HUES48 (cell line): ENCODE results near the gene RECK.
"Not testable (repeated sequence)": the region's sequence is repeated elsewhere in the genome, so short reads cannot be mapped to it uniquely, and the experiment has no call there.

ENCODE experiments used
- H3K27ac ChIP-seq: one replicate; pipeline ENCODE4 v1.7.0; 2013; ENCODE audit warnings: low read depth, low read length, inconsistent platforms
- H3K27me3 ChIP-seq: 2 replicates; pipeline ENCODE4 v1.6.1; 2013; ENCODE audit warnings: mild to moderate bottlenecking, low read length; ENCODE audit not compliant: control insufficient read depth, insufficient read depth
- H3K36me3 ChIP-seq: 2 replicates; pipeline ENCODE4 v1.6.1; 2013; ENCODE audit warnings: low read length; ENCODE audit not compliant: control insufficient read depth, insufficient read depth
- H3K4me1 ChIP-seq: 2 replicates; pipeline ENCODE4 v1.6.1; 2013; ENCODE audit warnings: mild to moderate bottlenecking, low read length; ENCODE audit not compliant: control insufficient read depth, insufficient read depth
- H3K4me3 ChIP-seq: 2 replicates; pipeline ENCODE4 v1.5.1; 2013; ENCODE audit warnings: mild to moderate bottlenecking, low read depth, low read length
- H3K9ac ChIP-seq: 2 replicates; pipeline ENCODE4 v1.6.1; 2013; ENCODE audit warnings: mild to moderate bottlenecking, low read depth, low read length, moderate library complexity
- H3K9me3 ChIP-seq: 2 replicates; pipeline ENCODE4 v1.6.1; 2013; ENCODE audit warnings: low read length; ENCODE audit not compliant: control insufficient read depth, insufficient read depth

RECK gene

DNA sequence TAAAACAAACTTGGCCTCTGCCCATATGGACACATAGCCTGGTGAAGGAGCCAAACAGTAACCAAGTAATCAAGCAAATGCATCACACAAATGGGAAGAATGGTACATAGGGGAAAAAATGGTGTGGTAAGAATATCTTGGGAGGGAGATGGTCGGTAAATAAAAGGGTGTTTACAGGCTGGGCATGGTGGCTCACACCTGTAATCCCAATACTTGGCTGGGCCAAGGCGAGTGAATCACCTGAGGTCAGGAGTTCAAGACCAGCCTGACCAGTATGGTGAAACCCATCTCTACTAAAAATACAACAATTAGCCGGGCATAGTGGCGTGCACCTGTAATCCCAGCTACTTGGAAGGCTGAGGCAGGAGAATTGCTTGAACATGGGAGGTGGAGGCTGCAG lies 122.8 kb downstream of the RECK start:
- H3K27me3 ChIP-seq, H3K27ac ChIP-seq, H3K36me3 ChIP-seq, H3K4me3 ChIP-seq, H3K9ac ChIP-seq, H3K9me3 ChIP-seq: not testable (repeated sequence)
- H3K4me1 ChIP-seq = peaks cover 21% of the 10 kb centered on the region

DNA sequence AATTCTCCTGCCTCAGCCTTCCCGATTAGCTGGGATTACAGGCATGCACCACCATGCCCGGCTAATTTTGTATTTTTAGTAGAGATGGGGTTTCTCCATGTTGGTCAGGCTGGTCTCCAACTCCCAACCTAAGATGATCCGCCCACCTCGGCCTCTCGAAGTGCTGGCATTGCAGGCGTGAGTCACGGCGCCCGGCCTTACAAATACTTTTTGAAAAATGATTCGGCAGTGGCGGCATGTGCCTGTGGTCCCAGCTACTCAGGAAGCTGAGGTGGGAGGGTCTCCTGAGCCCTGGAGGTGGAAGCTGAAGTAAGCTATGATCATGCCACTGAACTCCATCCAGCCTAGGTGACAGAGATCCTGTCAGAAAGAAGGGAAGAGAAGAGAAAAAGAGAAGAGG lies 123.4 kb downstream of the RECK start:
- H3K36me3 ChIP-seq, H3K27ac ChIP-seq, H3K9ac ChIP-seq, H3K9me3 ChIP-seq, H3K4me3 ChIP-seq, H3K27me3 ChIP-seq: not testable (repeated sequence)
- H3K4me1 ChIP-seq = peaks cover 25% of the 10 kb centered on the region

DNA sequence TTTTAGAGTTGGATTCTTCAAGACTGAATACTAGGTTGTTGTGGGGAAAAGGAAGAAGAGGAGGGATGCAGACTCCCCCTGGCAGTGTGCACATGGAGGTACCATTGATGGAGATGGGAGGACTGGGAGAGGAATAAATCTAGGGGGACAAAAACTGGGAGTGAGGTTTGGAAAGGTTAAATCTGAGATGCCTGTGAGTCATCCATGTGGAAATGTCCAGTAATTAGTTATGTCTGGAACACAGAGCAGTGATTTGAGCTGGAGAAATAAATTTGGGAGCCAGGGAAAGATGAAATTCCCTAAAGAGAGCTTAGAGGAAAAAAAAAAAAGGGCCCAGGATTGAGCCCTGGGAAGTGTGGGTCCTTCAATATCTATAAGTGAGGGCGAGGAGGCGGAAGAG lies 124.5 kb downstream of the RECK start:
- H3K9ac ChIP-seq = no peak overlapping the region
- H3K4me3 ChIP-seq = no peak overlapping the region
- H3K9me3 ChIP-seq = peaks cover 6% of the 10 kb centered on the region; the same call in 1 of the 2 replicates
- H3K4me1 ChIP-seq = peaks cover 25% of the 10 kb centered on the region
- H3K27ac ChIP-seq = no peak overlapping the region
- no peaks in the 10 kb centered on the region for H3K36me3 ChIP-seq
- no peaks in the 10 kb centered on the region for H3K27me3 ChIP-seq

DNA sequence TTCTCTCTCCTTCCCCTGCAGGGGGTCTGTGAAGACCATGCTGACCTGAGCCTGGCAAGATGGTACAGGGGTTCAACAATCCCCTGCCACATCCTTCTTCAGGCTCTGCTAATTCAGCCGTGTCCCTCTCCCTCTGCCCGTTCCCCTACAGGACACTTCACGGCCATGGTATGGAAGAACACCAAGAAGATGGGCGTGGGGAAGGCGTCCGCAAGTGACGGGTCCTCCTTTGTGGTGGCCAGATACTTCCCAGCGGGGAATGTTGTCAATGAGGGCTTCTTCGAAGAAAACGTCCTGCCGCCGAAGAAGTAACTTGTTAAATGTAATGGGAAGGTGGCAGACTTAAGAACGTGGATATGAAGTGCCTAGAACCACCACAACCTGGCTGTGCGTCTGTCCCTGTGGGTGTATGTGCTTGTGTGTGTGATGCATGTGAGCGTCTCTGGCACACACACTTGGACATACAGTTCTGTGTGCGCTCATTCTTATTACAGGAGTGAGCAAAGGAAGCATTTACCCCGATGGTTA lies 125.6 kb downstream of the RECK start:
- Histone ChIP-seq H3K4me1 (peaks cover 25% of the 10 kb centered on the region), H3K9ac (no peak overlapping the region; the same call in 1 of the 2 replicates), H3K27me3 (no peaks in the 10 kb centered on the region)

DNA sequence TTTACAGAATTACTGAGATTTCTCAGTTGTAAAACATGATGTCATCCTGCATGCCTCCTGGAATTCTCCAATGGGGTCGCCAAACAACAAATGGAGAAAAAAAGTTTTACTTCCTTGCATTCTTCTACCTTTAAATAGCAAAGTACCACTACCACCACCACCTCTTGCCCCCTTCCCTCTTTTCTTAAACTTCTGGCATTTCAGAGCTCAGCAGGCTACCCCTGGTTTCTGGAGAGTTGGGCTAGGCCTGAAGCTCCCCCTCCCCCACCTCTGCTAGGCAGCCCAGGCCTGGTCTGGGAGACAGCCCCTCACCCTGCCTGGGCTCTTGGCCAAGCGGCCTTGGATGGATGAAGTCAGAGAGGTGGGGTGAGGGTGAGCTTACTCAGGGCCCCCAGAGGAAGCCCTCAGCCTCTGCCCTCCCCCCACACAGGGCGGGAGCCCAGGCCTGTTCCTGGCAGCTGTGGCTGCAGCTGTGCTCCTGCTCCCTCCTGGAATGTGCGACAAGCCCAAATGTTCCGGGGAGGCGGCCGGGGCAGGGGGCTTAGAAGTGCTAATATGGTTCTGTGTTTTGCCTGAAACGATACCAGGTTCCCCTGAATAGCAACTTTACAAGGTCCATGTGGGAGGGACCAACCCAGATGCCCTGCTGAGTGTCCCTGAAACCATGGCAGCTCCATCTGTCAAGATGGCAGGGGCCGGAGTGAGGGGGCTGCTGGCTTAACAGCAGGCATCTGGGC lies 126.5 kb downstream of the RECK start:
- Histone ChIP-seq H3K27ac (peak overlapping the region; percentile 91), H3K27me3 (no peaks in the 10 kb centered on the region), H3K9me3 (no peaks in the 10 kb centered on the region), H3K9ac (peak overlapping the region; percentile 62), H3K36me3 (no peaks in the 10 kb centered on the region), H3K4me3 (no peak overlapping the region), H3K4me1 (peaks cover 25% of the 10 kb centered on the region)

More for the DNA sequence above, 125.6 kb downstream of the RECK start:
- peak overlapping the region; percentile 91 for H3K27ac ChIP-seq
- H3K9me3 ChIP-seq = no peaks in the 10 kb centered on the region
- no peaks in the 10 kb centered on the region for H3K36me3 ChIP-seq
- no peak overlapping the region for H3K4me3 ChIP-seq

DNA sequence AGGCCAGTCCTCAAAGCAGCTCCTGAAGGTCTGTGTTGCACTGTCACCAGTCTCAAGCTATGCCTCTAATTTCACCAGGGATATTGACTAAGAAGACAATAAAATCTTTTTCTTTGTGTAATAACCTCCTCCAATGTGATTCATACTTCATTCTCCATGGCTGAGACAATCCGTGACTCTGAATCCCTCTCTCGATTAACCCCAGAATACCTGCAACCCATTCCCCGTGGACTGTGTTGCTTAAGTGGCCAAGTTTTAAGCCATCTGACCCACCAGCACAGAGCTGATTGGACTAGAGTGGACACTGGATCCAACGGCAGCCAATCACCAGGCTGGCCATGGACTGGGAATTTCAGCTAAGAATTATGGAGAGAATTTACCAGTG lies 127.1 kb downstream of the RECK start:
- Histone ChIP-seq H3K4me1 (peaks cover 25% of the 10 kb centered on the region), H3K27me3 (no peaks in the 10 kb centered on the region), H3K36me3 (no peaks in the 10 kb centered on the region), H3K9ac (no peak overlapping the region), H3K9me3 (no peaks in the 10 kb centered on the region), H3K4me3 (no peak overlapping the region), H3K27ac (peak overlapping the region; percentile 91)

DNA sequence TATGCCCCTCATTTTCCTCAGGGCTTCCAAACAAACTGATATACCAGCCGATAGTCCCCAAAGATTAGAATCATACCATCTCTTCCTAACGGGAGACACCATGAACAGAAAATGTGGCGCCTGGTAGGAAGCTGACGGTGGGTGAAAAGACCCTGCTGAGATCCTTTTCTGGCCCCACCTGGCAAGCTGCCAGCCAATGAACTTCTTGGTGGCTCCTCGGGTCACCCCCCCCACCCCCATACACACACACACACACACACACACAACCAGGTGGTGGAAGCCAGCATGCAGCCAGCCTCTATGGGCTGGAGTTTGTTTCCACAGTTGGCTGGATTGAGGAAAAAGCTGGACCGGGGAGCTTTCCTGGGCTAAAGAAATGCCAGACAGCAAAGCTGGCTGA lies 127.7 kb downstream of the RECK start:
- Histone ChIP-seq H3K36me3 (no peaks in the 10 kb centered on the region), H3K27me3 (no peaks in the 10 kb centered on the region), H3K9ac (no peak overlapping the region), H3K9me3 (no peaks in the 10 kb centered on the region), H3K4me3 (no peak overlapping the region), H3K4me1 (peaks cover 25% of the 10 kb centered on the region), H3K27ac (peak overlapping the region; percentile 91)

DNA sequence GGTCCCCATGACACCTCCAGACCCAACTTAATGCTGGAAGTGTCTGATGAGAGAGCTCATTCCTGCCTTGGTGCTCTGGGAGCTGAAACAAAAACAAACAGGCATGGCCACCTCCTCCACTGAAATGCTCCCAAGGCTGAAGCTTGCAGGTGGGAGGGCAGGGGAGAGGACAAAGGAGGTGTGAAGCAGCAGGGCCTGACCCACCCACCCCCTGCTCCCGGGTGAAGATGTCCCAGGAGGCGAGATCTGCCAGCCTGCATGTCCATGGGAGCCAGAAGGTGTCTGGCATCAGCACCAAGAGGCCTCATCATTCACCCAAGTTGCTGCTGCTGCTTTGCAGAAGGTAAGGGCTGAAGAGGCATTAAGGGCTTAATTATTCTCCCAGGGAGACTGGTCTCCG lies 128.3 kb downstream of the RECK start:
- H3K27ac ChIP-seq = no peak overlapping the region
- H3K4me3 ChIP-seq = no peak overlapping the region
- no peaks in the 10 kb centered on the region for H3K36me3 ChIP-seq
- H3K9me3 ChIP-seq = no peaks in the 10 kb centered on the region
- no peaks in the 10 kb centered on the region for H3K27me3 ChIP-seq
- peaks cover 25% of the 10 kb centered on the region for H3K4me1 ChIP-seq
- H3K9ac ChIP-seq = no peak overlapping the region

DNA sequence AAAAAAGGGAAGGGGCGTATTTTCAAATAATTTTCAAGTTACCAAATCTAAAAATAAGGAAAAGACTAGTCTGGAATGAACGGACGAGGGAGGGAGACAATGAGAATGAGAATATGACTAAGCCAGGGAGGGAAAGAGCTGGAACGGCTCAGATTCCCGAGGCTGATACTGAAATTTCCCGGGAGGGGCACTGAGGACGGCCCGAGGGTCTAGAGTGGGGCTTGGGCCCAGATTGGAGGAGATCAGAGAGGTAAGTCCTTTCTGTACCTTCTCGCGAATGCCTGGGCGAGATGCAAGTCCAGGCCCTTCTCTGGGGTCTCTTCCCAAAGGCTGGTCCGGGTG lies 129.1 kb downstream of the RECK start:
- Histone ChIP-seq H3K36me3 (no peaks in the 10 kb centered on the region), H3K27ac (no peak overlapping the region), H3K9ac (no peak overlapping the region), H3K9me3 (no peaks in the 10 kb centered on the region), H3K27me3 (no peaks in the 10 kb centered on the region), H3K4me1 (peaks cover 25% of the 10 kb centered on the region), H3K4me3 (no peak overlapping the region)

DNA sequence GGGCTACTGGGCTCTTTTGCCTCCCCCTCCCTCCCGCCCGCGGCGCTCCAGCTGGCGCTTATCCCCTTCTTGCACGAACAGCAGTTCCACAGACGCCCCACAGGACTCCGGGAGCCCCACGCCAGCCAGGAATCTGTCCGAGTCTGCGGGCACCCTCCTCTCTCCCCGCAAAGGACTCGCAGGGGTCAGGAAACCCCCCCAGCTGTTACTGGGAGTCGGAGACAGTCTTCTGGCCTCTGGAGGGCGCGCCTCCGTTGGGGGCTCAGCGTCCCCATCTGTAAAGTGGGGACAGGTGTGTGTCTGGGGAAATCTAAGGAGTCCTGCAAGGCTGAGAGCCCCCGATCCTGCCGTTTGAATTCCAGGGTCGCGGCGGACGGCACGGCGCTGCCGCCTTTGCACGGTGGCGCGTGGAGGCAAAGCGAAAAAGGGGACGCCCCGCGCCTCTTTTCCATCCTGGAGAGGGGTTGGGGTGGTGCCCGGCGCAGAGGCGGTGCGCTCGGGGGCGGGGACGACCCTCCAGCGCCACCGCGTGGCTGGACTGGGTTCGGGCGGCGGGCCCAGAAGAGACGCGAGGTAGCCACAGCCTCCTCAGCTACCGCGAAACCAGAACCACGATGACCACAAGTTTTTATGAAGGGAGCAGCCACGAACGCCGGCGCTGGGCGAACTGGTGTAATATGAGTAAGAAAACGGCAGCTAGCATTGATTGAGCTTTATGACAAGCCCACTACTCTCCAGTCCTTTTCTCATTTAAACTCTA lies 129.6 kb downstream of the RECK start:
- Histone ChIP-seq H3K36me3 (no peaks in the 10 kb centered on the region), H3K4me1 (peaks cover 25% of the 10 kb centered on the region), H3K4me3 (peak overlapping the region; percentile 65), H3K27me3 (no peaks in the 10 kb centered on the region), H3K9ac (0 out of 2 replicates have a peak overlapping the region, but pooled peaks have one; percentile 18), H3K9me3 (no peaks in the 10 kb centered on the region), H3K27ac (no peak overlapping the region)

DNA sequence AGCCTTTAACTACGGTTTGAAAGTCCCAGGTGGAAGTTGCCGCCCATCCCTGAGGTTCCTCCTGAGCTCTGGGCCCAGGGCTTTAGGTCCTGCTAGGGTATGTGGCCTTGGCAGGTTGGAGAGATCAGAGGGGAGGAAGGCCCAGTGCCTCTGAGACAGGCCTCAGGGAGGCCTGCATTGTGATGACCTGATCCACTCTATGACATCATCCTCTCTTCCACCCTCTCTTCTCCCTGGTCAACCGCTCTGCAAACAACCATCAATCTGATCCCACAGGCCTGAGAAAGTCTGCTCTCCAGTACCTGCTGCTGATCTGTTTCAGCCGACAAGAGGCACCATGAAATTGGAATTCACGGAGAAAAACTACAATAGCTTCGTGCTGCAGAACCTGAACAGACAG lies 132.5 kb downstream of the RECK start, which contains the start of gene CCIN:
Gene CCIN, plus strand, starts transcription at position 223 of the 400 bp plus-strand sequence. Its CDS starts 115 bp downstream, at position 338.
- no peak within 1 kb of the TSS for H3K27ac ChIP-seq
- H3K36me3 ChIP-seq = no peaks in the 10 kb centered on the region
- H3K27me3 ChIP-seq = no peaks in the 10 kb centered on the region
- H3K4me3 ChIP-seq = no peak within 1 kb of the TSS
- H3K9ac ChIP-seq = no peak within 1 kb of the TSS
- no peaks in the 10 kb centered on the region for H3K9me3 ChIP-seq
- H3K4me1 ChIP-seq = peaks cover 4% of the 10 kb centered on the region; the same call in 1 of the 2 replicates
